Astrocyte (in vitro differentiated cells and primary cell): Measurements from ENCODE around the gene ANO7. TPM values are rescaled to one million over a fixed set of nuclear protein-coding genes. Genes with fewer than 3 reads are reported as not detected.

Experiments used
- DNase-seq: peaks from one replicate; pipeline ENCODE4 v3.0.0-alpha.2; 2010; ENCODE audit warnings: low read depth
- FAIRE-seq: peaks from 2 replicates; lab custom pipeline; 2011; peaks lifted over from hg19 to GRCh38; lab: Jason Lieb, UNC
- H2AFZ ChIP-seq: 2 replicates; pipeline ENCODE4 v1.6.0; 2012; ENCODE audit warnings: low read depth, low read length, inconsistent platforms
- H3K27ac ChIP-seq: 2 replicates; pipeline ENCODE4 v1.5.1; 2011; ENCODE audit warnings: low read depth, low read length, inconsistent platforms
- H3K27me3 ChIP-seq: 2 replicates; pipeline ENCODE4 v1.6.0; 2011; ENCODE audit warnings: low read length, inconsistent platforms; ENCODE audit not compliant: insufficient read depth
- H3K36me3 ChIP-seq: 2 replicates; pipeline ENCODE4 v1.5.1; 2011; ENCODE audit warnings: low read length, inconsistent platforms; ENCODE audit not compliant: insufficient read depth
- H3K4me1 ChIP-seq: 2 replicates; pipeline ENCODE4 v1.5.1; 2011; ENCODE audit warnings: low read length, inconsistent platforms; ENCODE audit not compliant: insufficient read depth
- H3K4me2 ChIP-seq: 2 replicates; pipeline ENCODE4 v1.6.0; 2012; ENCODE audit warnings: low read length, inconsistent platforms
- H3K4me3 ChIP-seq: 2 replicates; pipeline ENCODE4 v1.5.1; 2011; ENCODE audit warnings: low read depth, mild to moderate bottlenecking, low read length, inconsistent platforms; ENCODE audit not compliant: insufficient read depth
- H3K79me2 ChIP-seq: 2 replicates; pipeline ENCODE4 v1.6.0; 2012; ENCODE audit warnings: mild to moderate bottlenecking, low read length, inconsistent platforms; ENCODE audit not compliant: insufficient read depth
- H3K9ac ChIP-seq: 2 replicates; pipeline ENCODE4 v1.6.0; 2012; ENCODE audit warnings: mild to moderate bottlenecking, low read length, inconsistent platforms
- H3K9me3 ChIP-seq: 2 replicates; pipeline ENCODE4 v1.5.1; 2012; ENCODE audit warnings: low read depth, mild to moderate bottlenecking, low read length, inconsistent platforms; ENCODE audit not compliant: insufficient read depth
- H4K20me1 ChIP-seq: 2 replicates; pipeline ENCODE4 v1.6.0; 2012; ENCODE audit warnings: low read length, inconsistent platforms; ENCODE audit not compliant: insufficient read depth
- H3K27ac Mint-ChIP-seq: one replicate; pipeline ENCODE4 v1.8.0; 2021; ENCODE audit warnings: mild to moderate bottlenecking, mixed read lengths; ENCODE audit not compliant: unreplicated experiment
- H3K27me3 Mint-ChIP-seq: one replicate; pipeline ENCODE4 v1.8.0; 2021; ENCODE audit warnings: low read depth, mixed read lengths; ENCODE audit not compliant: unreplicated experiment
- H3K36me3 Mint-ChIP-seq: one replicate; pipeline ENCODE4 v1.8.0; 2021; ENCODE audit warnings: low read depth, mixed read lengths; ENCODE audit not compliant: unreplicated experiment
- H3K4me1 Mint-ChIP-seq: one replicate; pipeline ENCODE4 v1.8.0; 2021; ENCODE audit warnings: low read depth, mixed read lengths; ENCODE audit not compliant: unreplicated experiment
- H3K4me3 Mint-ChIP-seq: one replicate; pipeline ENCODE4 v1.8.0; 2021; ENCODE audit warnings: mild to moderate bottlenecking, moderate library complexity, mixed read lengths; ENCODE audit not compliant: unreplicated experiment
- H3K9me3 Mint-ChIP-seq: one replicate; pipeline ENCODE4 v1.8.0; 2021; ENCODE audit warnings: mild to moderate bottlenecking, mixed read lengths; ENCODE audit not compliant: unreplicated experiment
- EZH2 ChIP-seq: IDR thresholded peaks from 2 replicates; pipeline ENCODE4 v1.6.1; 2012; ENCODE audit warnings: mild to moderate bottlenecking, low read length, inconsistent platforms; ENCODE audit not compliant: insufficient read depth
- total RNA-seq: library from RNA; stranded (reverse); gene quantifications from 2 replicates; pipeline ENCODE4 v1.2.1, GENCODE V29; 2021
- TF ChIP-seq, protein P1 (sequence below): IDR thresholded peaks from 2 replicates; pipeline ENCODE4 v1.5.1; 2011; ENCODE audit warnings: low read depth, mild to moderate bottlenecking, inconsistent platforms, low read length, moderate library complexity; ENCODE audit not compliant: insufficient read depth

ANO7 gene
- total RNA-seq, 1 donor from 2014 or later: 7.1 TPM

GRCh38 chr2:241142593-241142992, 45.9 kb upstream of the ANO7 start:
- Histone ChIP-seq H3K27ac (no peak overlapping the region), H3K27me3 (no peaks in the 10 kb centered on the region), H3K4me2 (no peak overlapping the region), H3K9me3 (no peaks in the 10 kb centered on the region), H3K9ac (no peak overlapping the region), H4K20me1 (no peaks in the 10 kb centered on the region), H3K4me1 (no peaks in the 10 kb centered on the region), H2AFZ (no peak overlapping the region), H3K4me3 (no peak overlapping the region), H3K79me2 (no peaks in the 10 kb centered on the region), H3K36me3 (no peaks in the 10 kb centered on the region)
- no peak for TF ChIP-seq EZH2
- TF ChIP-seq, protein P1, sequence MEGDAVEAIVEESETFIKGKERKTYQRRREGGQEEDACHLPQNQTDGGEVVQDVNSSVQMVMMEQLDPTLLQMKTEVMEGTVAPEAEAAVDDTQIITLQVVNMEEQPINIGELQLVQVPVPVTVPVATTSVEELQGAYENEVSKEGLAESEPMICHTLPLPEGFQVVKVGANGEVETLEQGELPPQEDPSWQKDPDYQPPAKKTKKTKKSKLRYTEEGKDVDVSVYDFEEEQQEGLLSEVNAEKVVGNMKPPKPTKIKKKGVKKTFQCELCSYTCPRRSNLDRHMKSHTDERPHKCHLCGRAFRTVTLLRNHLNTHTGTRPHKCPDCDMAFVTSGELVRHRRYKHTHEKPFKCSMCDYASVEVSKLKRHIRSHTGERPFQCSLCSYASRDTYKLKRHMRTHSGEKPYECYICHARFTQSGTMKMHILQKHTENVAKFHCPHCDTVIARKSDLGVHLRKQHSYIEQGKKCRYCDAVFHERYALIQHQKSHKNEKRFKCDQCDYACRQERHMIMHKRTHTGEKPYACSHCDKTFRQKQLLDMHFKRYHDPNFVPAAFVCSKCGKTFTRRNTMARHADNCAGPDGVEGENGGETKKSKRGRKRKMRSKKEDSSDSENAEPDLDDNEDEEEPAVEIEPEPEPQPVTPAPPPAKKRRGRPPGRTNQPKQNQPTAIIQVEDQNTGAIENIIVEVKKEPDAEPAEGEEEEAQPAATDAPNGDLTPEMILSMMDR: no peak
- H3K4me3 Mint-ChIP-seq: no peak overlapping the region
- H3K4me1 Mint-ChIP-seq: peaks cover 4% of the 10 kb centered on the region
- peaks cover 5% of the 10 kb centered on the region for H3K36me3 Mint-ChIP-seq
- H3K27me3 Mint-ChIP-seq: peaks cover 17% of the 10 kb centered on the region
- no peaks in the 10 kb centered on the region for H3K9me3 Mint-ChIP-seq
- DNase-seq (no peak), FAIRE-seq (no peak)
- H3K27ac Mint-ChIP-seq: no peak overlapping the region

- H3K9me3 Mint-ChIP-seq: no peaks in the 10 kb centered on the region
- FAIRE-seq: no peak
- no peak for DNase-seq
Observed at GRCh38 chr2:241146286-241146685, 42.2 kb upstream of the ANO7 start.

GRCh38 chr2:241147336-241147735, 41.1 kb upstream of the ANO7 start:
- H3K36me3 Mint-ChIP-seq: peaks cover 3% of the 10 kb centered on the region
- Histone ChIP-seq H3K4me2 (no peak overlapping the region), H3K36me3 (no peaks in the 10 kb centered on the region), H3K4me1 (peaks cover 17% of the 10 kb centered on the region), H3K27me3 (no peaks in the 10 kb centered on the region), H3K9me3 (no peaks in the 10 kb centered on the region), H4K20me1 (peaks cover 10% of the 10 kb centered on the region), H3K4me3 (no peak overlapping the region), H2AFZ (no peak overlapping the region), H3K27ac (no peak overlapping the region), H3K79me2 (peaks cover 16% of the 10 kb centered on the region), H3K9ac (no peak overlapping the region)
- DNase-seq: no peak
- peaks cover 6% of the 10 kb centered on the region for H3K27me3 Mint-ChIP-seq
- TF ChIP-seq, protein P1: no peak
- no peak for TF ChIP-seq EZH2
- peaks cover 13% of the 10 kb centered on the region for H3K4me1 Mint-ChIP-seq
- H3K4me3 Mint-ChIP-seq: no peak overlapping the region
- H3K27ac Mint-ChIP-seq: no peak overlapping the region
- H3K9me3 Mint-ChIP-seq: no peaks in the 10 kb centered on the region
- FAIRE-seq: no peak

More at GRCh38 chr2:241146286-241146685, 42.2 kb upstream of the ANO7 start:
- H3K79me2 ChIP-seq: peaks cover 9% of the 10 kb centered on the region
- peaks cover 5% of the 10 kb centered on the region for H3K36me3 Mint-ChIP-seq
- no peaks in the 10 kb centered on the region for H3K36me3 ChIP-seq
- peaks cover 15% of the 10 kb centered on the region for H3K4me1 ChIP-seq
- H4K20me1 ChIP-seq: no peaks in the 10 kb centered on the region
- H3K9ac ChIP-seq: no peak overlapping the region
- H3K4me2 ChIP-seq: no peak overlapping the region
- no peaks in the 10 kb centered on the region for H3K27me3 ChIP-seq
- TF ChIP-seq, protein P1: no peak
- no peak for TF ChIP-seq EZH2
- no peaks in the 10 kb centered on the region for H3K9me3 ChIP-seq
- H3K27ac Mint-ChIP-seq: no peak overlapping the region
- H3K4me3 Mint-ChIP-seq: no peak overlapping the region
- H3K27me3 Mint-ChIP-seq: peaks cover 10% of the 10 kb centered on the region
- peaks cover 3% of the 10 kb centered on the region for H3K4me1 Mint-ChIP-seq
- no peak overlapping the region for H3K27ac ChIP-seq
- H3K4me3 ChIP-seq: no peak overlapping the region
- H2AFZ ChIP-seq: no peak overlapping the region
